Measurements from ENCODE around the gene ITIH5. TPM values are rescaled to one million over a fixed set of nuclear protein-coding genes. Genes with fewer than 3 reads are reported as not detected.

Gene ITIH5
- total and polyA plus RNA-seq, 2 of the 13 experiments (the other 11 are each of a cell fraction or from before 2014, with no cell fraction given), result 4.7 to 8.9 TPM

GRCh38 chr10:7525314-7526016 is 141.3 kb downstream of the ITIH5 start (continued):
- TF ChIP-seq MAFF (IDR thresholded peaks at IDR 0.05; ENCODE audit: low read depth, low read length) (peak; percentile 89), XRCC5 (optimal IDR thresholded peaks at IDR 0.05; ENCODE audit: low read length) (peak; percentile 35), ZNF142 (CRISPR knock-in tag; IDR thresholded peaks at IDR 0.05) (no peak), CENPX (CRISPR knock-in tag; IDR thresholded peaks at IDR 0.05) (no peak), HNF1B (CRISPR knock-in tag; IDR thresholded peaks at IDR 0.05) (no peak), CREB1 (IDR thresholded peaks at IDR 0.05) (peak; percentile 34; the same call in 1 of the 2 replicates), CREB1 (CRISPR knock-in tag; IDR thresholded peaks at IDR 0.05) (no peak)
